NOMO-1 treated with DMSO at 0.1 percent for 48 hours (cell line): ENCODE measurements around the gene KCNK2.
"Not testable (repeated sequence)": the region's sequence is repeated elsewhere in the genome, so short reads cannot be mapped to it uniquely, and the experiment has no call there.

Experiments
- DNase-seq: peaks from one replicate; lab custom pipeline; 2025; ENCODE audit not compliant: unreplicated experiment; lab: John Stamatoyannopoulos, UW

Gene KCNK2

DNA sequence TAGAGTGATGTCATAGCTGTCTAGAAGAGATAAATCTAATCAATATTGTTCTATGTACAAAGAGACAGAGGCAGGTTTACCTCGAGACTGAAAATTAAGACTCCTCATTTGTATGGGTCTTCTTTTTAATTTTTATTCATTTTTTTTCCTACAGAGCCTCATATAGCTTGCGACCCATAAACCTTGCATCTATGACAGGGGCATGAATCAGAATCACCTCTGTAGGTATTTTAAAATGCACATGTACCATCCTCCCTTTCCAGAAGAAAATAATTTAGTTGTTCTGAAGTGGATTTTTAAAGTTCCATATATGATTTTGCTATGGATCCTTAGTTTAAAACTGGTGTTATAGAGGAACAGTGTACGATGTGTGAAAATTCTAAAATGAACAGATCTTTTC is 64.5 kb downstream of the KCNK2 start:
- DNase-seq, result no peak

DNA sequence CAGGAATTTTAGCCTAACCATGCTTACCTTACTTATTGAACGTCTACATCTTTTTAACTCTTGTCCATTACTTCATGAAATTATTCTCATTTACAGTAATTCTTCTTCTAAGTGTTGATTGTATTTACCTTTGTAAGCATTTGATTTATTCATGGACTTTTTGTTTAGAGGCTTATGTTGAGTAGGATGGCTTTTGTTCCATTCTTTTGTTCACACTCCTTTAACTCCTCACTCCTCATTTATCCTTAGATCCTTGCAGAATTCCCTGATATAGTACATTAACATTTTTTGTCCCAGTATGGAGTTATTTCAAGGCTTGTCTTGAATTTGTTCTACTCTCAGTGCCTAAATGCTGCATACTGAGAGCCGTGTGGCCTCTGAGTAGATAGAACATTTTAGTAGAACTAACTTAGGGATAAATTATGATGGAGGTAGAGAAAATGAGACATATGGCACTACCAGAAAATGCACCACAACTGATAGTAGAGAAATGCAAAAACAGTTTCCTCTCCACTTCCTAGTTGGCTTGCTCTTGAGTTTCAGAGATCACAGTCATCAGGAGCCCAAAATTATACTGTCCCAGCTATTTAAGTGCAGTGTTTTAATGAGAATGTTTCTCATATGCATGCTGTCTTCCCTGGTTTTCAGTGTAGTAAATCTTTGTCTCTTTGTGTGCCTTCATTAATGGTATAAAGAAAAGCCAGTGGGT is 69.5 kb downstream of the KCNK2 start:
- no peak for DNase-seq

- DNase-seq, result no peak
These were observed 73.7 kb downstream of the KCNK2 start for GRCh38 chr1:215156232-215156631.

GRCh38 chr1:215160351-215160750 is 77.8 kb downstream of the KCNK2 start:
- no peak for DNase-seq

GRCh38 chr1:215163144-215163543 is 80.6 kb downstream of the KCNK2 start:
- not testable (repeated sequence) for DNase-seq

- DNase-seq, result no peak
These were observed 84.3 kb downstream of the KCNK2 start for GRCh38 chr1:215166886-215167285.

- DNase-seq, result no peak
These were observed 99.0 kb downstream of the KCNK2 start for GRCh38 chr1:215181518-215181917.

DNA sequence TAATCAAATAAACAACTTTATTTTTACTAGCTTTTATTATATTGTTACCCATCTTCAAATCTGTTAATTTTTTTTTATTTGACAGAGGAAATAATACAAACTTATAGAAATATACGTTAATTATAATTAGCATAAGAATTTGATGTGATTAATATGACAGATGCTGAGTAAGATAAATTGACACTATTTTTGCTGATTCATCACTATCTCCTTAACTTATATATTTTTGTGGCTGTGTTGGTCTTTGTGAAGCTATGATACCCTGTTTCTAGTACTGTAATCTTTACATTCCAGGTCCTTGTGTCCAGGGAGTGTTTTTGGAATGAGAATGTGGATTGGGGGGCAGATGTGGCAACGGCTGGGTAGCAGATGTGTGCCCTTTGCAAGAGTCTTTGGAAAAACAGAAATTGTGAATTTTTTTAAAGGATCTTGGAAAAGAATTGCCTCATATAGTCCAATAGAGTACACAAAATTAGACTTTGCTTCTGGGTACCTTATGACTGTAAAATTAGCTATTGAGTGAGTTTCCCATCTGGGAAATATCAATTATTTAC is 102.6 kb downstream of the KCNK2 start:
- DNase-seq, result no peak

DNA sequence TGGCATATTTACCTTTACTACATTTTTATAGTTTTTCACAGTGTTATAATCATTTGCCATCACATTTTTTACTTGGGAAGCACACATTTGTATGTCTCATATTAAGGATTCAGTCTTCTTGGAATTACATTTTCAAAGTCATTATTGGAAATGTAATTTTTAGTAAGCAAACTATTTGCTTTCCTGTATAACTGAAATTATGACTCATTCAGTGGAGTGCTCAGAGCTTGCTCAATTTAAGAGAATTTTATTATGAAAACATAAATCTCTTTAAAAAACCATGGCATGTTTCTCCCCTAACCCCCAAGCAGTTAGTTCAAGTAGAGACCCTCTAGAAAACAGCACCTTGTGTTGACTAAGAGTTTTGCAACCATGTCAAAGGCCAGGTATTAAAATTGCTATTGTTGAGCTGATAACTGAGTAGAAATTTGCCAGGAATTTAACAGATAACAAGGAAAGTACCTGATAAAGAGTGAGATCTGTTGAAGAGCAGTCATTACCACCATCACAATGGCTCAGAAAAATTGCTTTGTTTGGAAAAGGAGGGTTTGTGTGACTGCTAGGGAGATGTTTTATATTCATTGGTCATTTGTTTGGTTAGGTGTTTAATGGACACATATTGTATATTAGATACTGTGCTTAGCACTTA is 105.9 kb downstream of the KCNK2 start:
- no peak for DNase-seq

GRCh38 chr1:215192306-215192705 is 109.8 kb downstream of the KCNK2 start:
- no peak for DNase-seq

DNA sequence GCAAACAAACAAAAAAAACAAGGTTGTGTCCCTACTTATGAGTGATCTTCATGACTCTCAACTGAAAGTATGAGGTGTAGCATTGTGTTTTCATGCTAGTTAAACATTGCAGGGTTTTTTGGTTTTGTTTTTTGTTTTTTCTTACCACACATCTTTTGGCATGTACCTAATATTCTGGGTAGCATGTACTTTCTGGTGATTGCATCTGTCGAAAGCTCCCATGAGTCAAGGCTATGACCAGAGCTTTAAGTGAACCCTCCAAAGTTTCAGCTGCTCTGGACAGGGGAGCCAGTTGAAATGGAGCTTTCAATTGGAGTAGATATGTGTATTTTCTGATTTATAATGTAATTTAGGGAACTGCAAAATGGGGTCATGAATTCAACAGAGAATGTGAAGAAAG is 115.5 kb downstream of the KCNK2 start:
- DNase-seq, result no peak

DNA sequence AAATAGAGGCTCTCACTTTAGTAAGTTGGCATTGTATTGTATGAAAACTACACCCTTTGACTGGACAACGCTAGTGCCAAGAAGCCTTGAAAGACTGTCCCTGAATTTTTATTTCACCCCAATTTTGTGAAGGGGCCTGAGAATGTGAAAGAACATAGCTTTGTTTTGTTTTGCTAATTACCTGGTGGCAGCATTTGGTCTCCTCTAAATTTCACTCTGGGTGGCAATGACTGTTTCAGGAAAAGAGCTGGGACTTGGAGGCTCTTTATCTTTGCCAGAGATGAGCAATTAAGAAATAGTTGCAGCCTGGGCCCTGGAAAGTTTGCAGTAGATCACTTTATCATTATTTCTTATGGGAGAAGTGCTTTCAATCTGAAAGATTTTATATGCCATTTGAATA is 117.6 kb downstream of the KCNK2 start:
- no peak for DNase-seq

DNA sequence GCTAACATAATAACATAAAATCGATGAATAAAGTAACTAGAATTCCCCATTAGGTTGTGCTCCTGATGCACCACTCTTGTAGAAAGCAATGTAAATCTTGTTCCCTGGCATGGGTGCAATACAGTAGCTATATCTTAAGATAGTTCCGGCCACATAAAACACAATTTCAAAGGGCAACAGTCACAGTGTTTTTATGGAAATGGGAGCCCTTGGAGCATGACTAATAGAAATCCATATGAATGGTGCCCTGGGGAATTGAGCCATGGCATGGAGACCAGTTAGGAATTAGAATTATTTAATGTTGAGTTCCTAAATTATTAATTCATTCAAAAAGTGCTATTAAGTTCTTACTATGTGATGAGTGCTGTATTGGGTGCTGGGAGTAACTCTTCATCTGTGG is 118.7 kb downstream of the KCNK2 start:
- DNase-seq, result no peak

GRCh38 chr1:215202868-215203267 is 120.3 kb downstream of the KCNK2 start:
- no peak for DNase-seq

- DNase-seq, result no peak
These were observed 127.6 kb downstream of the KCNK2 start for GRCh38 chr1:215210167-215210566.

- DNase-seq, result no peak
These were observed 133.3 kb downstream of the KCNK2 start for GRCh38 chr1:215215846-215216245.

DNA sequence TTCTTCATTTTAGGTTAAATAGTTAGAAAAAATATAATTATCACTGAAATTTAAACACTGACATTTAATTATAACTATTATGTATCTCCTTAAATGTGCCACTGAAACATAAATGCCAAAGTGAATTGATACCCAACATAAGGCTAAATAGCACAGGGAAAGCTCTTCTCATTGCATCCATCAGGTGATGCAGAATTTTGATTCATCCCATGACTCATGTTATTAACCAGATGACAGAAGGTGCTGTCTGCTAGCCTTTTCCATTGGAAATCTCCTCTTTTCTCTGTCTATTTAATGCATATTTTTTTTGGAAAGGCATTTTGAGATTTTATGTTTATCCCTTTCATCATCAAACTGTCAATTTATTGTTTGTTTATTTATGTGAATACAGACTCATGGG is 136.8 kb downstream of the KCNK2 start:
- DNase-seq, result no peak

DNA sequence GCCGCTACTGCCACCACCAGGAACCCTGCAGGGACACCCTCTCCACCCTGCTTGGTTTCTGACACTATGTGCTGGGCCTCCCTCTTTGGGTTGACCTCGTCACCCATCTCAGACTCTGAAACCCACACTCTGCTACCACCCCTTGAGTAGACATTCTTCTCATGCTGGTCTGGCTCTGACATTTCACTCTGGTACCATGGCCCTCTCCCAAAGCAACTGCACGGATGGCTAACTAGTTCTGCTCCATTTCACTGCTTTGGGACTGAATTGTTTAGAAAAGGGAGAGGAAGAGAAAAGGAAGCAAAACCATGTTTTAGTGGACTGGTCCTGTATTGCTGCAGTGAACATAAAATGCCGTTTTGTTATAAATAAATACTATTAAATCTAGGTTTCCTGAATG is 137.8 kb downstream of the KCNK2 start:
- no peak for DNase-seq

DNA sequence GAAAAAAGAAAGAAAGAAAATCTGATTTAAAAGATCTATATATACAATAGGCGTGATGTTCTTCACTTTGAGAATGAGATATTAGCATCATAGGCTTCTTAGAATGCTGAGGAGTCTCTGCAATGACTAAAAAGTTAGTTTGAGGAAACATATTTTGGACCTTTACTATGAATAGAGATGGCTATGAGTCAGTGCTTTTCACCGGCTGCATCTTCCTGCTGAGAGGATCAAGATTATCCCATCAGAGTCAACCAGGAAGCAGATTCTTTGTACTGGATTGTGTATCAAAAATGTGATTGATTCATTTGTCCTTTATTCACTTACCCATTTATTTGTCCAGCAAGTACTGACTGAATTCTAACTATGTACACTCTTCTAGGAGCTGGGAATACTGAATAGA is 144.2 kb downstream of the KCNK2 start:
- DNase-seq, result no peak

GRCh38 chr1:215228193-215228592 is 145.7 kb downstream of the KCNK2 start:
- DNase-seq, result no peak

DNA sequence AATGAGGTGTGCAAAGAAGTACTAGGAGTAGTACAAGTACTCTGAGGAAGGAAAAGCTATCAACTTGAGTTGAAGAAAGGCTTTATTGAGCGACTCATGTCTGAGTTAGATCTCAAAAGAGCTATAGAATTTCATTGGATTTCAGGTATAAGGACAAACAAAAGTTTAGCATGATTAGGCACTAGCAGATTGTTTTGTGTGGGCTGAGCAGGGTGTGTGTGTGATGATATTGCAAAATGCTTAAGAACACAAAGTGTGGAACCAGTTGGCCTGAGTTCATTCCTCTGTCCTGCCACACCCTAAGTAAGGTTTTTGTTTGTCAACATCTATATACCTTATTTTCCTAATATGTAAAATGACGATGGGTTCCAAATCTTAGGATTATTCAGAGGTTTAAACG is 158.9 kb downstream of the KCNK2 start:
- DNase-seq, result no peak

GRCh38 chr1:215243345-215244054 is 161.0 kb downstream of the KCNK2 start:
- DNase-seq, result no peak
